OCI-LY1 (cell line): Measurements from ENCODE around the gene BMP8B.

Experiments
- EZH2 ChIP-seq: fragments of 200-600 bp; sonication (generic), shearing (Covaris generic); IDR thresholded peaks from 2 replicates; pipeline ENCODE4 v1.8.0; 2017; ENCODE audit warnings: borderline replicate concordance, mixed run types, mild to moderate bottlenecking, antibody characterized with exemption, low read length, moderate library complexity, mixed read lengths
- TF ChIP-seq, protein P1 (sequence below): fragments of 200-600 bp; sonication (generic), shearing (Covaris generic); IDR thresholded peaks from 2 replicates; pipeline ENCODE4 v1.5.1; 2017; ENCODE audit warnings: mild to moderate bottlenecking, antibody characterized with exemption, low read length, moderate library complexity, mixed read lengths

DNA sequence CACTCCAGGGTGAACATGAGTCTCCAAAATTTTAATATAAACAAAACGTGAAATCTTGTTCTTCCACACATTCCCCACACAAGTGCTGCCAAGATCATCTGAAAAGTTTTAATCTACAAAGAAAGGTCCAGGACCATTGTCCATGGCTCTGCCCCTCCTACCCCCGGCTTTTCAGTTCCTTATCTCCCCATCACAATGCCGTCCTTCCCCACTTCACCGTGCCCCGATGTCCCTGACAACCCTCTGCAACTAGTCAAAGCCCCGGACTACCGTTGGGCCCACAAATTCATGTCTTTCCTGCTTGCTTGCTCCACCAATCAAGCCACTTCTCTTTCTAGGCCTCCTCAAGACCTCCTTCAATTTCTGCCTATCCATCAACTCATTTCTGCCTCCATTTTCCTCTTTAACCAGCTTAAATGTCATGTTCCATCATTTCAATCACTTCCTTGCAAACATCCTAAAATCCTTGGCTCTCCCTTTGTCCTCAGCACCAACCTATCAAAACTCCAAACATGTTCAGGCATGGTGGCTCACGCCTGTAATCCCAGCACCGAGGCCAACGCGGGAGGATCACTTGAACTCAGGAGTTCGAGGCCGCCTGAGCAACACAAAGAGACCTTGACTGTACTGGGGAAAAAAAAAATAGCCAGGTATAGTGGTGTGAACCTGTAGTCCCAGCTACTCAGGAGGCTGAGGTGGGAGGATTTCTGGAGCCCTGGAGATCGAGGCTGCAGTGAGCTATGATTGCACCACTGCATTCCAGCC, 14.0 kb upstream of the BMP8B start:
- TF ChIP-seq, protein P1, sequence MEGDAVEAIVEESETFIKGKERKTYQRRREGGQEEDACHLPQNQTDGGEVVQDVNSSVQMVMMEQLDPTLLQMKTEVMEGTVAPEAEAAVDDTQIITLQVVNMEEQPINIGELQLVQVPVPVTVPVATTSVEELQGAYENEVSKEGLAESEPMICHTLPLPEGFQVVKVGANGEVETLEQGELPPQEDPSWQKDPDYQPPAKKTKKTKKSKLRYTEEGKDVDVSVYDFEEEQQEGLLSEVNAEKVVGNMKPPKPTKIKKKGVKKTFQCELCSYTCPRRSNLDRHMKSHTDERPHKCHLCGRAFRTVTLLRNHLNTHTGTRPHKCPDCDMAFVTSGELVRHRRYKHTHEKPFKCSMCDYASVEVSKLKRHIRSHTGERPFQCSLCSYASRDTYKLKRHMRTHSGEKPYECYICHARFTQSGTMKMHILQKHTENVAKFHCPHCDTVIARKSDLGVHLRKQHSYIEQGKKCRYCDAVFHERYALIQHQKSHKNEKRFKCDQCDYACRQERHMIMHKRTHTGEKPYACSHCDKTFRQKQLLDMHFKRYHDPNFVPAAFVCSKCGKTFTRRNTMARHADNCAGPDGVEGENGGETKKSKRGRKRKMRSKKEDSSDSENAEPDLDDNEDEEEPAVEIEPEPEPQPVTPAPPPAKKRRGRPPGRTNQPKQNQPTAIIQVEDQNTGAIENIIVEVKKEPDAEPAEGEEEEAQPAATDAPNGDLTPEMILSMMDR: no peak
- TF ChIP-seq EZH2: no peak
